ENCODE data around the gene OR4D6. TPM values are rescaled to one million over a fixed set of nuclear protein-coding genes. Genes with fewer than 3 reads are reported as not detected.
"Not testable (repeated sequence)": the region's sequence is repeated elsewhere in the genome, so short reads cannot be mapped to it uniquely, and the experiment has no call there.

OR4D6 gene
- not detected in 2 replicates for total RNA-seq

DNA sequence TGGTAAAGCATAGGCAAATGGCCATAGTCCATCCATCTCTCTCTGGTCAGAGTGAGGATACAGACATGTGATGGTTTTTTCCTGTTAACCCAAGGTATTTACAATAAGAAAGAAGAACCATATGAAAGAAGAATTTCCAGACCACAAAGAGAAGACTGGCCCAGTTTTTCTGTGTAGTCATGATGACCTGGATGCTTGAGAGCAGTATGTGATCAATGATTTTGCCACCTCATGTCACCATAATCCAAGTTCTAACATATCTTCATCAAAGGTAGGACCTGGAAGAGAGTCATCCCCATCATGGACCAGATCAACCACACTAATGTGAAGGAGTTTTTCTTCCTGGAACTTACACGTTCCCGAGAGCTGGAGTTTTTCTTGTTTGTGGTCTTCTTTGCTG lies at the start of gene OR4D6:
OR4D6 (plus strand) TSS at position 301 of the 400 bp plus-strand sequence; CDS start at position 301, 0 bp downstream.
- intact Hi-C loops (cut with micrococcal nuclease) = no loop called here

DNA sequence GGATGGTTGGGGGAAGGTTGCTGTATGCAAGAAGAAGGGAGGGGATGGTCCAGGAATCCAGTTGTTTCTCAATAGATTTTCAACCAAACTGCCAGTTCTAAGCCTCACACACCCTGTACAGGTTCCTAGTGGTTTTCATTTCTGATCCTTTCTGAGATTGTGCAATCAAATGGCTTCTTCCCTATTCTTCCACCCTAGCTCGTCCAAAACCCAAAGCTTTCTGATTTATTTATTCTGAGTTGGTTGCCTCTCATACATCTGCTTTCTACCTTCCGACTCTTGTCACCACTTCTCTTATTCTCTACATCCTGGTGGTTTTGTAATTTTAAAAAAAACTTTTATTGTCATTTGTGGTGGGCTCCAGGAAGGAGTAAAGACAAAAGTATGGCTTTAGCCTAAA lies 43.1 kb upstream of the OR4D6 start:
- intact Hi-C loops (cut with micrococcal nuclease) = no loop called here

DNA sequence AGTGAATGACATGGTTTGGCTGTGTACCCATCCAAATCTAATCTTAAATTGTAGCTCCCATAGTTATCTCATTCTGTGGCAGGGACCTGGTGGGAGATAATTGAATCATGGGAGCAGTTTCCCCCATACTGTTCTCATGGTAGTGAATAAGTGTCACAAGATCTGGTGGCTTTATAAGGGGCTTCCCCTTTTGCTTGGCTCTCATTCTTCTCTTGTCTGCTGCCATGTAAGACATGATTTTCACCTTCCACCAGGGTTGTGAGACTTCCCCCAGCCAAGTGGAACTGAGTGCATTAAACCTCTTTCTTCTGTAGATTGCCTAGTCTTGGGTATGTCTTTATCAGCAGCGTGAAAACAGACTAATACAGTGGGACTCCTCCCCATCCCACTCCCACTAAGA lies 41.6 kb upstream of the OR4D6 start:
- intact Hi-C loops (cut with micrococcal nuclease) = no loop called here

DNA sequence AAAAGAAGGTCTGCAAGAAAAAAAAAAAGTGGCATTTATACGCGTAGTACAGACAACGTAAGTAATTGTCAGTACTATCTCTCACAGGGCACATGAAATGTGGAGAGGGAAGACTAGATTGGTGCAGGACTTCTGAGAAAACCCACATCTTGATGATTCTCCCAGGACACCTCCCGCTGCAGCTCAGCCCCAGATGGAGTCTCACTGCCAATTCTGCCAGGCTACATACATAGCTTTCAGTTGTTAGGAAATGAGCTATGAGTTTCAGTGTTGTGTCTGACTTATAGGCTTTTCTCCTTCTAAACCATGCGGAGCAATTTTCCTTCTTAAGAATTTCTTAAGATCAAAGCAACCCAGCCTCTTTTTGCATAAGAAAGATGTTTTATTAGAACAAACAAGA lies 40.1 kb upstream of the OR4D6 start:
- intact Hi-C loops (cut with micrococcal nuclease) = no loop called here

DNA sequence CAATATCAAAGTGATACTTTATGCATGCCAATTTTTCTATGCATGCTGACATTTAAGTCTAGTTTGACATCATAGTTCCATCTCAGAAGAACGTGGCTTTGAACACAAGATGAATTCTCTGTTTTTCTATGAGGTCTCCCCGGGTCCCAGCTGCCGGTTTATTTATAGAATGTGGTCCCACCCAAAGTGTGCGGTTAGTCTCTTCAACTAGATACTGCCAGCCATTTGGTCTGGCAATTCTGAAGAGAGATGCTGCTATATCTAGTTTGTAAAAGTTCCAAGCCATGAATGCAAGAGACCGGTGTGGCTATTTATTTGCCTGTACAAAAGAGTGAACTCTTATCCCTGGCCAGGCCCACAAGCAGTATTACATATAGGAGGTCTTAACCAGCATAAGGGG lies 39.7 kb upstream of the OR4D6 start:
- intact Hi-C loops (cut with micrococcal nuclease) = no loop called here

DNA sequence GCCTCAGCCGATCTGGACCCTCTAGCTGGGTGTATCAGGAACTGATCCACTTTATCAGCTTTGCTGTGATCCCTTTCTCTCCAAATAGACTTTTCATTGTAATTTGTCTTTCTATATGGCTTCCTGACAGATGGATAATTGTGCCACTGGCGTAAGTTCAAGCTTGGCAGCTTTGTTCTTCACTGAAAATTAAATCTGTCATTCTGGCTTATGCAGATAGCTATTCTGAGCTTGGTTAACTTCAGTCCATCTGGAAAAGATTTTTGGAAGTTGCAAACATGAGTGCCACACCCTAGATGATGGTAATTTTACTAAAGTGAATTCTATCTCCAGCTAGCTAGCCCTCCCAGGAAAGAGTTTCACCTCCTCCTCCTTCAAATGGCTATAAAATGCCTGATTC lies 38.6 kb upstream of the OR4D6 start:
- intact Hi-C loops (cut with micrococcal nuclease) = no loop called here

DNA sequence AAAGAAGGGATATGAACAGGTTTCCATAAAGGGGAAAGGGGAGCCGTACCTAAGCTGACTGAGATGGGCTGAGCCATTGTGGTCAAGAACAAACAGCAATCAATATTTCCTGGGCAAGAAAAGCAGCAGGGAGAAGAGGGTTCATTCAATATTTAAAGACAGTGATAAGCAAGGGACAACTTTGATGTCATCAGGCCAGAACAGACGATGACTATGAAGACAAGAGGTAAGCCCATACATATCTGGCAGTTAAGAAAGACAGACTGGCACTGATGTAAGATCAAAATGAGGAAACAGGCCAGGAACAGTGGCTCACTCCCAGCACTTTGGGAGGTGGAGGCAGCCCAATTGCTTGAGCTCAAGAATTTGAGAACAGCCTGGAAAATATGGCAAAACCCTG lies 32.9 kb upstream of the OR4D6 start:
- intact Hi-C loops (cut with micrococcal nuclease) = no loop called here

DNA sequence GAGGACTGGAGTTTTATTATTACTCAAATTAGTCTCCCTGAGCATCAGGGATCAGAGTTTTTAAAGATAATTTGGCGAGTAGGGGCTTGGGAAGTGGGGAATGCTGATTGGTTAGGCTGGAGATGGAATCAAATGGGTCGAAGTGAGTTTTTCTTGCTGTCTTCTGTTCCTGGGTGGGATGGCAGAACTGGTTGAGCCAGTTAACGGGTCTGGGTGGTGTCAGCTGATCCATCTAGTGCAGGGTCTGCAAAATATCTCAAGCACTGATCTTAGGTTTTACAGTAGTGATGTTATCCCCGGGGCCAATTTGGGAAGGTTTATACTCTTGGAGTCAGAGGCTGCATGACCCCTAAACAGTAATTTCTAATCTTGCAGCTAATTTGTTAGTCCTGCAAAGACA lies 31.6 kb upstream of the OR4D6 start:
- intact Hi-C loops (cut with micrococcal nuclease) = no loop called here

DNA sequence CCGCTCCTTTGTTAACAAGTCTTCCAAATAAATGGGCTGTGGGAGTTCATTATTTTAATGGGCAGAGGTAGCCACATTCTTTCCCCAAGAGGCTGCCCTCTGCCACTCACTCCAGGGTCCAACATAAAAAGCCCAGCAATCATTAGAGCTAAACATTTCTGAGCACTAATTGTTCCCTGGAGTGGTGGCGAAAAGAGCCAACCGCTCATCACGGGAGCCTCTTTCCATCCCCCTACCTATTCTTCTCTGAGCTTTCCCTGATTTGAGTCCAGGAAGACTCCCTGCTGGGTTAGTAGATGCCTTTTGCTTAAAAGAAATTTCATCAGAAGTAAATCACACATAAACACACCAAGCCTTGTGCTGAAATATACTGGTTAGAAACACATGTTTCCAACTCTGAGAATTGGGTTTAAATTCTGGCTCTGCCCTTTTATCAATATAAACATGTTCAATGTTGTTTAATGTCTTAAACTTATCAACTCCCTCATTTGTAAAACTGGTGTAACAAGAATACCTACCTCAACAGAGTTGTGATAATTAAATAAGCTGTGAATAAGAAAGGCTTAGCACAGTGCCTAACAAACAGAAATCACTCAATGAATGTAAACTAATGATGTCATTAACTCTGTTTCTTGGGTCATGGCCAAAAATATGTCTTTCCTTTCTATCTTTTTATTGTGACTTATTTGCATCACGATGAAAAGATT lies 30.2 kb upstream of the OR4D6 start, which contains the start of gene OR5A2:
OR5A2 (minus strand) TSS at position 53 of the 707 bp plus-strand sequence. CDS start 3,460 bp downstream, outside the sequence.
- intact Hi-C loops (cut with micrococcal nuclease) = no loop called here

DNA sequence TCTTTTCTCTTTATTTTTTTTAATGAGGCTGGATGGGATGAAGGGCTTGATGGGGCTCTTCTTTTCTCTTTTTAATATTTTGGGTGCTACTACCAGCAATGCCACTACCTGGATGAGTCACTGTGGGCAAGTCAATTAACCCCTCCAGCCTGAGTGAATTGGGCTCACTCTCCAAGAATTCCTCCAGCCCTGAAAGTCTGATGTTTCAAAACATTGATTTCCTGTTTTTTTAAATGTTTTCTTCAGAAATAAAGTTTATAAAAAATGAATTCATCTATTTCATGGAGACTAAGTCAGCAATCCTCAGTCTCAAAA lies 29.7 kb upstream of the OR4D6 start:
- intact Hi-C loops (cut with micrococcal nuclease) = no loop called here

DNA sequence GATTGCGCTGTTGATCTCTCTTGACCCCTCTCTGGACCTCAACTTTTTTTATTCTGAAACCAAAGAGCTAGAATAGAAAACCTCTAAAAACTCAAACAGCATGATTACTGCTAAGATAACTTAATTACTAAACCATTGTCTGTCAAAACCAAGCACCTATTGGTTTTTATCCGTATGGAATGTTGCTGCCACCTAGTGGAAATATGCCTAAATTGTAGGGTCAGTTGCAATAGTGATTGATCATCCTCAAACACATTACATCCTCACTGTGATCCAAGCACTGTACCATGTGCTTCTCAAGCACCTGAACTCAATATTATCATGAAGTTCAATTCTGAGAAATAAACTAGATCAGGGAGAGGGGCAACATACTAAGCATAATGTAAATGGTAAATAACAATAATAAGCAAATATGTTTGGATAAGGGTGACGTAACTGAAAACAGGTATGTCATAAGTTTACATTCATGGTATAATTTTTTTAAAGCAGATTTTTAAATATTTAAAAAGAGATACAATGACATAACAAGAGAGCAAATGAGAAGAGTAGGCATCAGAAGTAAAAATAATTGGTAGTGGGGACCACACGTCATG lies 26.7 kb upstream of the OR4D6 start:
- intact Hi-C loops (cut with micrococcal nuclease) = loop anchor here (1.0 to 2.0 kb wide), 4 partner anchors 146 to 333 kb away; no protein-coding TSS in a partner anchor

DNA sequence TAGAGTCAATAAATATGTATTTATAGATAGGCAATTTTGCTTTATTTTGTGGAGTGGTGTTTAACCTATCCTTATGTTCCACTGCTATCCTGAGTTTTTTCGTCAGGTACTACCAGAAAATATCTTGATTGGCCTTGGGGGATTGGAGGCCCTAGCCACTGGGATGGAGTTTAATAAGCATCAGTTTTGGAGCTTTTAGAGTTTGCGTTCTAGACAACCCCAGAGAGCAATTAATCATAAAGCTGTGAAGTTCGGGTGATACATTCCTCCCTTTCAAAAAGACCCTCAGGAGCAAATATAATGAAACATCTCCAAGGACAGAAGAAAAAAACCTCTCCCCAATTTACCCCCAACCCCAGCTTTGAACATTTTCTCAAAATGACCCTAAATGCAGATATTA lies 20.6 kb upstream of the OR4D6 start, which contains the start of gene OR5A1:
OR5A1 (plus strand) TSS at position 301 of the 400 bp plus-strand sequence. CDS start 6,700 bp downstream, outside the sequence.
- intact Hi-C loops (cut with micrococcal nuclease) = no loop called here

DNA sequence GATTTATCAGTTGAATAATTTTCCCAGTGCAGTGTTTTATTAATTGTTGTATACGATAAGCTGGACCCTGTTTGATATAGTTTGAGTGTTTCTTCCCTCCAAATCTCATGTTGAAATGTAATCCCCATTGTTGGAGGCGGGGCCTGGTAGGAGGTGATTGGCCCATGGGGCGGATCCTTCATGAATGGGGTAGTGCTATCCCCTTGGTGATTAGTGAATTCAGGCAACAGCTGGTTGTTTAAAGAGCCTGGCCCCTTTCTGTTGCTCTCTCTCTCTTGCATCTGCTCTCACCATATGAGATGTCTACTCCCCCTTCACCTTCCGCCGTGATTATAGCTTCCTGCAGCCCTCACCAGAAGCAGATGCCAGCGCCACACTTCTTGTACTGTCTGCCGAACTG lies 19.0 kb upstream of the OR4D6 start:
- intact Hi-C loops (cut with micrococcal nuclease) = no loop called here

DNA sequence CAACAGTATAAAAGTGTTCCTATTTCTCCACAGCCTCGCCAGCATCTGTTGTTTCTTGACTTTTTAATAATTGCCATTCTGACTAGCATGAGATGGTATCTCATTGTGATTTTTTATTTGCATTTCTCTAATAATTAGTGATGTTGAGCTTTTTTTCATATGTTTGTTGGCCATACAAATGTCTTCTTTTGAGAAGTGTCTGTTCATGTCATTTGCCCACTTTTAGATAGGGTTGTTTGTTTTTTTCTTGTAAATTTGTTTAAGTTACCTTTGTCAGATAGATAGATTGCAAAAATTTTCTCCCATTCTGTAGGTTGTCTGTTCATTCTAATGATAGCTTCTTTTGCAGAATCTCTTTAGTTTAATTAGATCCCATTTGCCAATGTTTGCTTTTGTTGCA lies 11.1 kb upstream of the OR4D6 start:
- intact Hi-C loops (cut with micrococcal nuclease) = not testable (repeated sequence)

DNA sequence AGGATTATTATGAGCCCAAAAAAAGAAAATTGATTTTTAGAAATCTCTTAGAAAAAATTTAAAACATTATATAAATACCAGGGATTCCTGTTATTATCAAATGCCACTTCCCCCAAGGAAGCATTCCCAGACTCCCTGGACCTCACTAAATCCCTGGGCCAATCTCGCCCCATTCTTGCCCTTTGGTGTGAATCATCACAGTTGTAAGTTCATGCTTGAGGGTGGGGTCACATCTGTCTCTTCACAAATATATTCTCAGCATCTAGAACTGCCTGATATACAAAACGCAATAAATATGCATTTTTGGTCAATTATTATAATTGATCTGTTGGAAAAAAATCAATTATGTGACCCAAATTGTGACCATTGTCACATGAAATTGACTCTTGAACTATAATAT lies 8.3 kb upstream of the OR4D6 start:
- intact Hi-C loops (cut with micrococcal nuclease) = no loop called here

DNA sequence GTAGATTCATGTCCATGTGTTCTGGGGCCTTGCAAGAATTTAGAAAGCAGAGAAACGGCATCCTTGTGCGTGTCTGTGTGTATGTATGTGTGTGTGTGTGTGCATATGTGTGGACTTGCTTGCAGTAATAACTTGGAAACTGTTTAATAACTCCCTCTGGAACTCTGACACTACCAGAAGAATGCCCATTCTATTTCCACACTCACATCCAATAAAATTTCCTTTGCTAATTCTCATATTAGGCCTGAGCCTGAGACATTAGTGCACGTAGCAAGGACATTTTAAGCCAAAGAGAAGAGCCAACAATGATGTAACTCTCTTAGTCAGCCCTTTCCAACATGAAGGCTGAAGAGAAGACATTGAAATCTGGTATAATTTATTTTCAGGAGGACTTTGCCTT lies 3.2 kb downstream of the OR4D6 start:
- intact Hi-C loops (cut with micrococcal nuclease) = no loop called here

DNA sequence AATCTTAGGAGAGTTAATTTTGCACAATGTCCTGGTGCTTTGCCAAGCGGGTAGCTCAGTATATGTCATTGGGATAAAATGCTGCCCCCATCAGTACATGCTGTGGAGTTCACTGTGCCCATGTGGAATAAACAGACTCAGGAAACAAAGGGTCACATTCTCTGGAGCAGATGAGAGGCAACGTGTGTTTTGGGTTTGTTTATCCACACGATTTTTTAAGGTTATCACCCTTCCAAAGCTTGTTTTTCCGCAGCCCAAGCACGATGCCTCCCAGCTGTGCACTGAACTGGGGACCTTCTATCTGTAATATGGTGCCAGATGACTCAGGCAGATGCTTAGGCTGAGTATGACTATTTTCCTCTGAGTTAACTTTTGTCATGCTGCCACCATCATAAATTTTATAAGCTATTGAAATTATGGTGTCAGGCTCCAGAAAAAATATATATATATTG lies 6.5 kb downstream of the OR4D6 start:
- intact Hi-C loops (cut with micrococcal nuclease) = no loop called here

DNA sequence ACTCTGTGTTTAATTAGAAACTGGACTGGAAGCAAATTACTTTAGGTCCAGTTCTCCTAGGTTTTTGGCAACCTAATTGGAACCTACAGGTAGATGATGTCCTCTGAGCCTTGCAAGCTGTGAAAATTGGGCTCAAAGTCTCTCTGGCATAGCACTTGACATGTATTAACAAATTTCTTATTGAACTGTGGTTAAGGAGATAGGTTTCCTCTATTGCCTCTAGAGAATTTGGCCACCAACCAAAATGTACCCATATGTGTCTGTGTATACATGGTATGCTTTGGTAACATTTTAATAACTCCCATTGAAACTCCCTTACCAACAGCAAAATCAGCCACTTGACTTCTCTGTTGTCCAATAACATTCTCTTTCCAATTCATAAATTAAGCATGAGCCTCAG lies 16.3 kb downstream of the OR4D6 start, which contains the start of gene OR4D10:
OR4D10 (plus strand) TSS at position 301 of the 400 bp plus-strand sequence. CDS start 4,115 bp downstream, outside the sequence.
- intact Hi-C loops (cut with micrococcal nuclease) = no loop called here

DNA sequence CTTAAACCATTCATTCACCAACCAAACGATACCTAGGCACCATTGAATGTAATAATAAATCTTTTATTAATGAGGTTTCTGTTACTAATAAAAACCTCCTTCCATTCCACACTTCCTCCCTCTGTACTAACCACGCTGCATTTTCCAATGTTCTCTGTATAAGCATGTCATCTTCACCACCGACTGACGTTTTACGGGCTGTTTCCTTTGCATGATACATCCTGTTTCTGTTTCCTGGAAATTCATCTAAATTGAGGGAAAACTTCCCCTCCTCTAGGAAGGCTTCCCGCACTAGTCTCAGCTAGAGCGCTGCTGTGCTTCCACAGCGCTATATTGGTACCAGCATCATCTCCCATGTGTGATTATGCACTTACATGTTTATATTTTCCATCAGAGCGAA lies 18.4 kb downstream of the OR4D6 start:
- intact Hi-C loops (cut with micrococcal nuclease) = no loop called here

DNA sequence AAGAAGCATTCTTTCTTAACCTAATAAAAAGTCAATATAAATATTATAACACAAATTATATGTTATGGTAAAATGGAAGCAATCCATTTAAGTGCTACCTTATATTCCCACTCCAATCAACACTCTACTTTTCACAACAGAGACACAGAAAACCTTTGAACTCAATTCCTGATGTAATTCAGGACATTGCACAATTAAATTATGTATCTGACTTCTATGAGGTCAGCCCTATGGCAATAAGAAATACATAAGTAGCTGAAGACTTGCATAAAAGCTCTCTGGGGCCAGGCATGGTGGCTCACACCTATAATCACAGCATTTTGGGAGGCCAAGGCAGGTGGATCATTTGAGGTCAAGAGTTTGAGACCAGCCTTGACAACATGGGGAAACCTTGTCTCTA lies 23.1 kb downstream of the OR4D6 start:
- intact Hi-C loops (cut with micrococcal nuclease) = no loop called here

DNA sequence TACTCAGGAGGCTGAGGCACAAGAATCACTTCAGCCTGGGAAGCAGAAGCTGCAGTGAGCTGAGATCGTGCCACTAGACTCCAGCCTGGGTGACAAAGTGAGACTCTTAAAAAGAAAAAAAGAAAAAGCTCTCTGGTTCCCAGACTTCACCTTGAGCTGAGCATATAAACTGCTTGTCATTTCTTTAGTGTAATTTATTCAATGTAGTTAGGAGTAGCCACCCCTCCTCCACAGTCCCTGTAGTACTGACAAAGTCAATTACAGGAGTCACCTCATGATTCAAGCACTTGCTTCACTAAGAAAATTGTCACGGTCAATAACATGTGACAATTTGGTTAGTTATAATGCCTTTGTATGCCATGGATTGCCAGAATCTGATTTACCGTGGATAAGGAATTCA lies 23.6 kb downstream of the OR4D6 start:
- intact Hi-C loops (cut with micrococcal nuclease) = no loop called here

DNA sequence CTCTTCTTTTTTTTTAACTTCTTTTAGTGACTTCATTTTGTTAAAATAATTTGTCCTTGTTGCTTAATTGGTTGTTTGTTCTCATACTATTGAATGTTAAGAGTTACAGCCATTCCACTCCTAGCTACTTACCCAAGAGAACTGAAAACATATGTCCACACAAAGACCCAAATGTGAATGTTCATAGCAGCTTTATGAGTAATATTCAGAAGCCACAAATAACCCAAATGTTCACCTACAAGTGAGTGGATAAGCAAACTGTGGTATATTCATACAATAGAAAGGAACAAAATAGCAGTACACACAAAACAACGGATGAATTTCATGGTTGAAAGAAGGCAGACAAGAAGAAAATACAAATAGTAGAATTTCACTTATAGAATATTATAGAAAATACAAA lies 45.2 kb downstream of the OR4D6 start:
- intact Hi-C loops (cut with micrococcal nuclease) = no loop called here

DNA sequence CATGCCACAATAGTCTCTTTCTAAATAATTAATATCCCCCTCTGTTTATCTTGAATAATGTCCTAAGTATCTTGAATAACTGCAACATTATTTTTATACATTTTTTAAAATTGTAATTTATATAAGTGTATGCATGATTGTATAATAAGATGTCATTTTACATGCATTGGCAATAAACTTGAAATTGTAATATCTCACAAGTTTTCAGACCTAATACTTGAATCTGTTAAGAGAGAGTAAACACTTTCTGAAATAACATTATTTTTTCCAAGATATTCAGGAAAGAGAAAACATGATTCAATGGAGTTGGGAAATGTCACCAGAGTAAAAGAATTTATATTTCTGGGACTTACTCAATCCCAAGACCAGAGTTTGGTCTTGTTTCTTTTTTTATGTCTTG lies 46.5 kb downstream of the OR4D6 start, which contains the start of gene OR4D11:
OR4D11 (plus strand) TSS at position 301 of the 400 bp plus-strand sequence; CDS start at position 301, 0 bp downstream.
- intact Hi-C loops (cut with micrococcal nuclease) = no loop called here

Measured in T-helper 1 cell treated with Interleukin-12 subunit alpha and Interleukin-12 subunit beta and Interleukin-4 antibody, amounts not matched to agents 30 ng/mL and 1 ng/mL, for 36 hours (primary cell).